ENCODE results near the gene SCGB1C1.

SCGB1C1 gene

DNA sequence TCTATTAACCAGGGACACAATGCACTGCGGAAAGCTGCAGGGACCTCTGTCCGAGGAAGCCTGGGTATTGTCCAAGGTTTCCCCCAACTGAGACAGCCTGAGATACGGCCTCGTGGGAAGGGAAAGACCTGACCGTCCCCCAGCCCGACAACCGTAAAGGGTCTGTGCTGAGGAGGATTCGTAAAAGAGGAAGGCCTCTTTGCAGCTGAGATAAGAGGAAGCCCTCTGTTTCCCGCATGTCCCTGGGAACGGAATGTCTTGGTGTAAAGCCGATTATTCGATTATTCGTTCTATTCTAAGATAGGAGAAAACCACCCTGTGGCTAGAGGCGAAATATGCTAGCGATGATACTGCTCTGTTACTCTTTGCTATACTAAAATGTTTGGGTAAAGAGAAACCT lies 9.1 kb downstream of the SCGB1C1 start:
- Mint-ChIP-seq H3K4me1 (peaks cover 47% of the 10 kb centered on the region), H3K9me3 (no peaks in the 10 kb centered on the region), H3K36me3 (peaks cover 57% of the 10 kb centered on the region), H3K27ac (peak overlapping the region; percentile 75), H3K4me3 (peak overlapping the region; percentile 6)
- no peak for ATAC-seq
- no peak for DNase-seq (ENCODE audit: low spot score in 2 of 2)

DNA sequence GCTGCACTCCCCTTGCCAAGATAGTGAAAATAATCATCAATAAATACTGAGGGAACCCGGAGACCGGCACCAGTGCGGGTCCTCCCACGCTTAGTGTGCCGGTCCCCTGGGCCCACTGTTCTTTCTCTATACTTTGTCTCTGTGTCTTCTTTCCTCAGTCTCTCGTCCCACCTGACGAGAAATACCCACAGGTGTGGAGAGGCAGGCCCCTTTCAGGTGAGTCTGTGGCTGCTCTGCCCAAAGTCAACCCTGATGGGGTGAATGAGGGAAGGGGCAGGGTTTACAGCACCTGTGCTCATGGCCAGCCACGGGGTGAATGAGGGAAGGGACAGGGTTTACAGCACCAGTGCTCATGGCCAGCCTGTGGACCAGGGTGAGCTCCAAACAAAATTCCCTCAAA lies 9.6 kb downstream of the SCGB1C1 start:
- H3K9me3 Mint-ChIP-seq, result no peaks in the 10 kb centered on the region
- H3K36me3 Mint-ChIP-seq, result peaks cover 63% of the 10 kb centered on the region
- H3K27ac Mint-ChIP-seq, result peak overlapping the region; percentile 75
- peaks cover 49% of the 10 kb centered on the region for H3K4me1 Mint-ChIP-seq
- peak overlapping the region; percentile 6 for H3K4me3 Mint-ChIP-seq
- ATAC-seq (no peak), DNase-seq (ENCODE audit: low spot score in 2 of 2) (no peak)

DNA sequence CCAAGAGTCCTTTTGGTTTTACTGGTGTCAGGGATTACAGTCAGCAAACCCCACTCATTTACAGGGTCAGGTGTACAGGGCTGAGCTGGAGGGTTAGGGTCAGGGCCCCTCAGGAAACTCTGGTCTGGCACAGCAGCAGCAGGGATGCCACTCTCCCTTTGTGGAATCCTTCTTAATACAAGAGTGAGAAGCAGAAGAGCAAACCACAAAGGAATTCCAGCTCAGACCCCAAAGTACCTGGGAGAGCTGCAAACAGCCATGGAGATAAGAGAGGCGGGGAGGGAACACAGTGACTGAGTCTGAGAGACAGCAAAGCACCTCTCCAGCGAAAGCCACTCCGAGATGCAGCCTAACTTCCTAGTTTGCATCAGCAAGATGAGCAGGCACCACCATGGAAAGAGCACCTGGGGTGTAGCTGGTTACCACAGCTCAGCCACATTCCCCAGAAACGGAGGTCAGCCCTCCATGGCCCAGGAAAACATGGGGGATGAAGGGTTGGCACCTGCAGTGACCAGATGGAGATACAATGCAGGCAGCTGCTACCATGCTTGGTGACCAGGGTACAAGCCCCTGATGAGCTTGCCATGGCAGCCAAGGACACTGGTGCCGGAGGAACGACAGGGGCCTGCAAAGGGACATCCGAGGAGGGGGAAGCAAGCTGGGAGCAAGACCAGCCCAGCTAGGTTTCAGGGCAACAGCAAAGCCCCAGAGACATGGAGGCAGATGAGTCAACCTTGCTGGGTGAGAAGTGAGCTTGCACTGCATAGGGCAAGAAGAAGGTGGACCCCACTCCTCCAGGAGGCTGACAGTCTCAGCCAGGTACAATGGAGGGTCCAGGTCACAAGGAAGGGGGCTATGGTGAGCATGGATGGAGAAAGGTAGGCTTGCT lies 10.4 kb downstream of the SCGB1C1 start:
- DNase-seq (ENCODE audit: low spot score in 2 of 2) (no peak), ATAC-seq (no peak)
- Mint-ChIP-seq H3K4me1 (peaks cover 52% of the 10 kb centered on the region), H3K27ac (peak overlapping the region; percentile 75), H3K9me3 (no peaks in the 10 kb centered on the region), H3K36me3 (peaks cover 71% of the 10 kb centered on the region), H3K4me3 (peak overlapping the region; percentile 5)

DNA sequence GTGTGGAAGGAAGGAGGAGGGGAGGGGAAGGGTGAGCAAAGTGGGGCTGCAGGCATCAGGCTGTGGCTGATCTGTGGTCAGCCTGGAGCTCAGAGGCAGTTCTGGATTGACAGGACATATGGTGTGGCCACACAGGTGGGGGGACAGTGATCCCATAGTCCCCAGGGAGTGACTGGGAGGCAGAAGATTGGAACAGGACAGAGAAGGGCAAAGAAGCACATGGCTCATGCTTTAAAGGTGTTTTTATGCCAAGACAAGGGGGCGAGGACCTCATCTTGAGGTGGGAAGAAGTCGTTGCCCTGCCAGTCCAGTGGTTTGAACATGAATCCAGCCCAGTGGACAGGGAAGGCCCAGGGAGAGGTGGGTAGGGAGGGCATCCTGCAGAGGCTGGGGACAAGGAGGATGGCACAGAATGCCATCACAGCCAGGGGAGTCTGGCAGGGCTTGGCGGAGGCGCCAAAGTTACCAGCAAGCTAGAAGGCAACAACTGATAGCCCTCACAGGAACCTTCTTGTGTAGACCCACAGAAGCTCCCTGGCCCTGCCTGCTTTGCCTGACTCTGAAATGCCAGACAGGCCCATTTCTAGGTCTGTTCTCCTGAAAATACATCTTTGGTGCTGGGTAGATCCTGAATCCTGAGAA lies 11.2 kb downstream of the SCGB1C1 start:
- Mint-ChIP-seq H3K36me3 (peaks cover 72% of the 10 kb centered on the region), H3K9me3 (no peaks in the 10 kb centered on the region), H3K27ac (peak overlapping the region; percentile 75), H3K4me3 (peak overlapping the region; percentile 5), H3K4me1 (peaks cover 46% of the 10 kb centered on the region)
- no peak for ATAC-seq
- no peak for DNase-seq (ENCODE audit: low spot score in 2 of 2)

GRCh38 chr11:204587-205109 lies 11.8 kb downstream of the SCGB1C1 start:
- no peak for ATAC-seq
- H3K27ac Mint-ChIP-seq, result no peak overlapping the region
- H3K9me3 Mint-ChIP-seq, result no peaks in the 10 kb centered on the region
- peaks cover 51% of the 10 kb centered on the region for H3K4me1 Mint-ChIP-seq
- no peak overlapping the region for H3K4me3 Mint-ChIP-seq
- DNase-seq (ENCODE audit: low spot score in 2 of 2), result no peak
- H3K36me3 Mint-ChIP-seq, result peaks cover 74% of the 10 kb centered on the region

- no peak overlapping the region for H3K27ac Mint-ChIP-seq
- H3K9me3 Mint-ChIP-seq, result no peaks in the 10 kb centered on the region
- H3K4me3 Mint-ChIP-seq, result peak overlapping the region; percentile 99
- DNase-seq (ENCODE audit: low spot score in 2 of 2) (no peak), ATAC-seq (no peak)
- H3K36me3 Mint-ChIP-seq, result peaks cover 77% of the 10 kb centered on the region
- H3K4me1 Mint-ChIP-seq, result peaks cover 59% of the 10 kb centered on the region
Measured at GRCh38 chr11:205221-206001, 12.5 kb downstream of the SCGB1C1 start.

GRCh38 chr11:206002-206384 lies 13.1 kb downstream of the SCGB1C1 start:
- ATAC-seq, result no peak
- Mint-ChIP-seq H3K4me1 (peaks cover 65% of the 10 kb centered on the region), H3K9me3 (no peaks in the 10 kb centered on the region), H3K36me3 (peaks cover 77% of the 10 kb centered on the region), H3K4me3 (peak overlapping the region; percentile 99), H3K27ac (peak overlapping the region; percentile 99)
- DNase-seq (ENCODE audit: low spot score in 2 of 2), result no peak

DNA sequence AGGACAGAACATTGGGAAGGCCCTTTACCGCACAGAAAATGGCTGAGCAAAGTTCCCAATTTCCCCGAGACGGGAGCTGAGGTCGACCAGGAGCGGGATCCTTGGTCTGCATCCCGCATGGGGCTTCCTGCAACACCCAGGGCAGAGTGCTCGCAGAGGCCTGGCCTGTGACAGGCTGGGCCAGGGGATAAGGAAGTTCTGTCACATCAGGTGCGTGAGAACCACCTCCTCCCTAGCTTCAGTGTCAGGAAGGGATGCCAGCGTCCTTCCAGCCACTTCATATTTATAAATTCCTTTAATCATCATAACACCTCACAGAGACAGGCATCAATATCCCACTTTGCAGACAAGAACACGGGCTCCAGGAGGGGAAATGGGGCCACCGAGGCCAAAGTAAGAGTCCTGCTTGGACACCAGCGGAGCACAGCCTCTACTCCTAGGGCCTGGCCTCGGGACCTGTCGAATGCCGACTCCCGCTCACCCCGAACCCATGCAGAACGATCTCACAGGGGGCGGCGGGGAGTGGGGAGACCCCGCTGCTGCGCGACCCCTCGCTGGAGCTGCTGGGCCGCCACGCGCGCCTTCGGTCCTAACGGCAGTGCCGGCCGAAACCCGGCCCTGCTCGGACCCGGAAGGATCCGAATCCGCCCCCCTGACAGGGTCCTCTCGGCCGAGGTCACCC lies 13.8 kb downstream of the SCGB1C1 start:
- no peaks in the 10 kb centered on the region for H3K9me3 Mint-ChIP-seq
- DNase-seq (ENCODE audit: low spot score in 2 of 2), result no peak
- peaks cover 65% of the 10 kb centered on the region for H3K4me1 Mint-ChIP-seq
- peaks cover 77% of the 10 kb centered on the region for H3K36me3 Mint-ChIP-seq
- peak overlapping the region; percentile 99 for H3K4me3 Mint-ChIP-seq
- H3K27ac Mint-ChIP-seq, result peak overlapping the region; percentile 99
- ATAC-seq, result no peak

- ATAC-seq (peak; percentile 94), DNase-seq (ENCODE audit: low spot score in 2 of 2) (peak; percentile 96 to 99)
- Mint-ChIP-seq H3K4me1 (peaks cover 59% of the 10 kb centered on the region), H3K36me3 (peaks cover 77% of the 10 kb centered on the region), H3K4me3 (peak within 1 kb of the TSS; percentile 99), H3K27ac (peak within 1 kb of the TSS; percentile 99), H3K9me3 (no peaks in the 10 kb centered on the region)
Measured at GRCh38 chr11:207208-207862, 14.5 kb downstream of the SCGB1C1 start, which contains the start of the genes BET1L and RIC8A. Gene BET1L (minus strand): TSS chr11:207399. CDS start chr11:207321, 78 bp downstream. Gene RIC8A (plus strand): TSS chr11:207708. CDS start chr11:208855, 1,147 bp downstream.

GRCh38 chr11:207863-208180 lies 14.9 kb downstream of the SCGB1C1 start:
- peak; percentile 14 for ATAC-seq
- no peak for DNase-seq (ENCODE audit: low spot score in 2 of 2)
- H3K9me3 Mint-ChIP-seq, result no peaks in the 10 kb centered on the region
- peaks cover 79% of the 10 kb centered on the region for H3K36me3 Mint-ChIP-seq
- H3K4me3 Mint-ChIP-seq, result peak overlapping the region; percentile 99
- H3K27ac Mint-ChIP-seq, result peak overlapping the region; percentile 99
- H3K4me1 Mint-ChIP-seq, result peaks cover 54% of the 10 kb centered on the region

DNA sequence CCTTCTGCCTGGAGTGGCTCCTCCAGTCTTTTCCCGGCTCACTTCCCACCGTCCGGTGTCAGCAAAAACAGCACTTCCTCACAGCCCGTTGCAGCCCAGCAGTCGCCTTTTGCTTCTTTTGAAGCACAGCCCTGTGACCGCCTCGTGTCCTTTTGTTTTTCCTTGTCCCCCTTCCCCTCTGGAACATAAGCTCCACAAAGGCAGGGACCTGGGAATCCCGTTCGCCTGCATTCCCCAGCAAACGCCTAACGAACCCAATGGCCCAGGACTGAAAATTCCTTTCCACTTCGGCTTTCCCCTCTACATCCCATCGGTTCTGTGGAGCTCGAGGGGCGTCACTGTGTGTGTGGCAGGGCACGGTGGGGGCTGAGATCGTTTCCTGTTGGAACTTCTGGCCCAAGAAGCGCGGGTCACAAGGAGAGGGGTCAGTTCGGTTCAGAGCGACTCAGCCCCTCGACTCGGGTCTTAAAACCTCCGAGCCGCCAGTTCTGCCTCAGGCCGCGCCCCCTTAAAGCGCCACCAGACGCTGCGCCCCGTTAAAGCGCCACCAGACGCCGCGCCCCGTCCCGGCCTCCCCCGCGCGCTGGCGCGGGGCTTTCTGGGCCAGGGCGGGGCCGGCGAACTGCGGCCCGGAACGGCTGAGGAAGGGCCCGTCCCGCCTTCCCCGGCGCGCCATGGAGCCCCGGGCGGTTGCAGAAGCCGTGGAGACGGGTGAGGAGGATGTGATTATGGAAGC lies 15.5 kb downstream of the SCGB1C1 start:
- H3K4me1 Mint-ChIP-seq, result peaks cover 53% of the 10 kb centered on the region
- H3K27ac Mint-ChIP-seq, result peak overlapping the region; percentile 99
- H3K36me3 Mint-ChIP-seq, result peaks cover 84% of the 10 kb centered on the region
- peak overlapping the region; percentile 99 for H3K4me3 Mint-ChIP-seq
- DNase-seq (ENCODE audit: low spot score in 2 of 2), result peak; percentile 71 to 87
- peak; percentile 75 for ATAC-seq
- H3K9me3 Mint-ChIP-seq, result no peaks in the 10 kb centered on the region

GRCh38 chr11:208917-209260 lies 16.0 kb downstream of the SCGB1C1 start:
- peaks cover 86% of the 10 kb centered on the region for H3K36me3 Mint-ChIP-seq
- peak; percentile 1 for ATAC-seq
- H3K27ac Mint-ChIP-seq, result peak overlapping the region; percentile 99
- no peaks in the 10 kb centered on the region for H3K9me3 Mint-ChIP-seq
- H3K4me3 Mint-ChIP-seq, result peak overlapping the region; percentile 99
- peaks cover 49% of the 10 kb centered on the region for H3K4me1 Mint-ChIP-seq
- no peak for DNase-seq (ENCODE audit: low spot score in 2 of 2)

DNA sequence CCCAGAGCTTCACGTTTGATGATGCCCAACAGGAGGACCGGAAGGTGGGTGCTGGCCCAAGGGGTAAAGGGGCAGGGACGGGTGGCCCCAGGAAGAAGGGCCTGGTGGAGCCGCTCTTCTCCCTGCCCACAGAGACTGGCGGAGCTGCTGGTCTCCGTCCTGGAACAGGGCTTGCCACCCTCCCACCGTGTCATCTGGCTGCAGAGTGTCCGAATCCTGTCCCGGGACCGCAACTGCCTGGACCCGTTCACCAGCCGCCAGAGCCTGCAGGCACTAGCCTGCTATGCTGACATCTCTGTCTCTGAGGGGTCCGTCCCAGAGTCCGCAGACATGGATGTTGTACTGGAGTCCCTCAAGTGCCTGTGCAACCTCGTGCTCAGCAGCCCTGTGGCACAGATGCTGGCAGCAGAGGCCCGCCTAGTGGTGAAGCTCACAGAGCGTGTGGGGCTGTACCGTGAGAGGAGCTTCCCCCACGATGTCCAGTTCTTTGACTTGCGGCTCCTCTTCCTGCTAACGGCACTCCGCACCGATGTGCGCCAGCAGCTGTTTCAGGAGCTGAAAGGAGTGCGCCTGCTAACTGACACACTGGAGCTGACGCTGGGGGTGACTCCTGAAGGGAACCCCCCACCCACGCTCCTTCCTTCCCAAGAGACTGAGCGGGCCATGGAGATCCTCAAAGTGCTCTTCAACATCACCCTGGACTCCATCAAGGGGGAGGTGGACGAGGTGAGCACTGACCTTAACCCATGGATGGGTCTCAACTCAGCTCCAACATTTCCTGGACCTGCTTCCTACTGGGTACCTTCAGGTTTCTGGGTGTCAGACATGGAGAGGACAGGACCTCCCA lies 16.6 kb downstream of the SCGB1C1 start:
- Mint-ChIP-seq H3K27ac (peak overlapping the region; percentile 99), H3K4me3 (peak overlapping the region; percentile 99), H3K36me3 (peaks cover 86% of the 10 kb centered on the region), H3K9me3 (no peaks in the 10 kb centered on the region), H3K4me1 (peaks cover 46% of the 10 kb centered on the region)
- ATAC-seq (no peak), DNase-seq (ENCODE audit: low spot score in 2 of 2) (no peak)

All from stimulated activated effector memory CD8-positive, alpha-beta T cell treated with anti-CD3 and anti-CD28 coated beads, Interleukin-12 subunit alpha, Interleukin-12 subunit beta, amount 100 ng/mL, for 72 hours (primary cell).